Nephron progenitor cell (in vitro differentiated cells): ENCODE measurements around the gene PSG7.
"Not testable (repeated sequence)": the region's sequence is repeated elsewhere in the genome, so short reads cannot be mapped to it uniquely, and the experiment has no call there.

Experiments used
- DNase-seq: peaks from one replicate; pipeline ENCODE4 v3.0.0; 2021
- H3K27ac Mint-ChIP-seq: 2 replicates; pipeline ENCODE4 v1.8.0; 2021; ENCODE audit warnings: mild to moderate bottlenecking, moderate library complexity, mixed read lengths
- H3K27me3 Mint-ChIP-seq: 2 replicates; pipeline ENCODE4 v1.8.0; 2021; ENCODE audit warnings: mild to moderate bottlenecking, low read depth, mixed read lengths; ENCODE audit not compliant: poor library complexity
- H3K36me3 Mint-ChIP-seq: 2 replicates; pipeline ENCODE4 v1.8.0; 2021; ENCODE audit warnings: low read depth, mixed read lengths
- H3K4me1 Mint-ChIP-seq: 2 replicates; pipeline ENCODE4 v1.8.0; 2021; ENCODE audit warnings: mixed read lengths
- H3K4me3 Mint-ChIP-seq: 2 replicates; pipeline ENCODE4 v1.8.0; 2021; ENCODE audit warnings: mild to moderate bottlenecking, moderate library complexity, mixed read lengths
- H3K9me3 Mint-ChIP-seq: 2 replicates; pipeline ENCODE4 v1.8.0; 2021; ENCODE audit warnings: mild to moderate bottlenecking, moderate library complexity, mixed read lengths
- CTCF ChIP-seq: fragments of 200-600 bp; sonication (generic); IDR thresholded peaks from 2 replicates; pipeline ENCODE4 v1.5.0; 2021; ENCODE audit warnings: antibody characterized with exemption

Gene PSG7

GRCh38 chr19:42942187-42942789 is 5.3 kb upstream of the PSG7 start:
- H3K4me3 Mint-ChIP-seq = no peak overlapping the region
- no peak for DNase-seq
- H3K36me3 Mint-ChIP-seq = no peaks in the 10 kb centered on the region
- no peak overlapping the region for H3K27ac Mint-ChIP-seq
- peaks cover 1% of the 10 kb centered on the region for H3K27me3 Mint-ChIP-seq
- TF ChIP-seq CTCF = no peak
- peaks cover 81% of the 10 kb centered on the region for H3K9me3 Mint-ChIP-seq
- no peaks in the 10 kb centered on the region for H3K4me1 Mint-ChIP-seq

GRCh38 chr19:42934726-42935125 is 2.3 kb downstream of the PSG7 start:
- not testable (repeated sequence) for H3K27ac Mint-ChIP-seq, H3K36me3 Mint-ChIP-seq, DNase-seq, H3K4me3 Mint-ChIP-seq, H3K27me3 Mint-ChIP-seq, H3K4me1 Mint-ChIP-seq
- peaks cover 96% of the 10 kb centered on the region for H3K9me3 Mint-ChIP-seq

GRCh38 chr19:42934183-42934582 is 2.8 kb downstream of the PSG7 start:
- not testable (repeated sequence) for DNase-seq, H3K4me1 Mint-ChIP-seq, H3K4me3 Mint-ChIP-seq, H3K36me3 Mint-ChIP-seq, H3K27me3 Mint-ChIP-seq, H3K27ac Mint-ChIP-seq
- H3K9me3 Mint-ChIP-seq = peaks cover 94% of the 10 kb centered on the region

- not testable (repeated sequence) for H3K4me3 Mint-ChIP-seq, H3K36me3 Mint-ChIP-seq, H3K27me3 Mint-ChIP-seq, DNase-seq, H3K4me1 Mint-ChIP-seq, H3K27ac Mint-ChIP-seq
- peaks cover 94% of the 10 kb centered on the region for H3K9me3 Mint-ChIP-seq
Measured at GRCh38 chr19:42933412-42933811, 3.6 kb downstream of the PSG7 start.

GRCh38 chr19:42932485-42933101 is 4.4 kb downstream of the PSG7 start:
- not testable (repeated sequence) for H3K36me3 Mint-ChIP-seq, H3K4me3 Mint-ChIP-seq, DNase-seq

GRCh38 chr19:42930214-42930613 is 6.8 kb downstream of the PSG7 start:
- H3K27ac Mint-ChIP-seq, H3K27me3 Mint-ChIP-seq, H3K4me1 Mint-ChIP-seq, H3K4me3 Mint-ChIP-seq, H3K36me3 Mint-ChIP-seq, DNase-seq: not testable (repeated sequence)
- peaks cover 94% of the 10 kb centered on the region for H3K9me3 Mint-ChIP-seq

More at GRCh38 chr19:42932485-42933101, 4.4 kb downstream of the PSG7 start:
- H3K4me1 Mint-ChIP-seq, H3K27ac Mint-ChIP-seq, H3K27me3 Mint-ChIP-seq: not testable (repeated sequence)
- H3K9me3 Mint-ChIP-seq = peaks cover 95% of the 10 kb centered on the region

GRCh38 chr19:42928896-42929295 is 8.1 kb downstream of the PSG7 start:
- no peaks in the 10 kb centered on the region for H3K36me3 Mint-ChIP-seq
- no peaks in the 10 kb centered on the region for H3K4me1 Mint-ChIP-seq
- peaks cover 3% of the 10 kb centered on the region for H3K27me3 Mint-ChIP-seq
- no peak overlapping the region for H3K27ac Mint-ChIP-seq
- H3K9me3 Mint-ChIP-seq = peaks cover 94% of the 10 kb centered on the region
- DNase-seq = no peak
- H3K4me3 Mint-ChIP-seq = no peak overlapping the region
- TF ChIP-seq CTCF = no peak

GRCh38 chr19:42926781-42927180 is 10.2 kb downstream of the PSG7 start:
- H3K9me3 Mint-ChIP-seq = peaks cover 88% of the 10 kb centered on the region
- no peaks in the 10 kb centered on the region for H3K4me1 Mint-ChIP-seq
- H3K36me3 Mint-ChIP-seq = no peaks in the 10 kb centered on the region
- no peak for TF ChIP-seq CTCF
- H3K27ac Mint-ChIP-seq = no peak overlapping the region
- DNase-seq = no peak
- H3K4me3 Mint-ChIP-seq = no peak overlapping the region
- no peaks in the 10 kb centered on the region for H3K27me3 Mint-ChIP-seq

- peaks cover 90% of the 10 kb centered on the region for H3K9me3 Mint-ChIP-seq
- H3K4me3 Mint-ChIP-seq, H3K36me3 Mint-ChIP-seq, H3K27me3 Mint-ChIP-seq, H3K4me1 Mint-ChIP-seq, H3K27ac Mint-ChIP-seq: not testable (repeated sequence)
- peak; percentile 9 for DNase-seq
Measured at GRCh38 chr19:42923106-42923505, 13.9 kb downstream of the PSG7 start.

GRCh38 chr19:42920971-42921370 is 16.0 kb downstream of the PSG7 start:
- H3K9me3 Mint-ChIP-seq = peaks cover 90% of the 10 kb centered on the region
- not testable (repeated sequence) for H3K27ac Mint-ChIP-seq, H3K4me1 Mint-ChIP-seq, H3K4me3 Mint-ChIP-seq, H3K27me3 Mint-ChIP-seq, H3K36me3 Mint-ChIP-seq, DNase-seq
